H9 (cell line): ENCODE measurements around the gene ZNF474. TPM values are rescaled to one million over a fixed set of nuclear protein-coding genes. Genes with fewer than 3 reads are reported as not detected.

Source experiments
- DNase-seq: peaks from one replicate; pipeline ENCODE4 v3.0.0-alpha.2; 2017
- H2AFZ ChIP-seq: one replicate; pipeline ENCODE4 v1.6.1; 2013; ENCODE audit warnings: mild to moderate bottlenecking, low read length, control low read depth, moderate library complexity
- H2AK5ac ChIP-seq: 2 replicates; pipeline ENCODE4 v1.6.1; 2013; ENCODE audit warnings: low read length, control low read depth, mixed read lengths; ENCODE audit not compliant: insufficient read length
- H2BK120ac ChIP-seq: one replicate; pipeline ENCODE4 v1.6.1; 2013; ENCODE audit warnings: low read depth, mild to moderate bottlenecking, low read length, control low read depth, inconsistent platforms; ENCODE audit not compliant: poor library complexity, severe bottlenecking
- H2BK12ac ChIP-seq: 2 replicates; pipeline ENCODE4 v1.6.1; 2013; ENCODE audit warnings: low read length, control low read depth, mixed read lengths, low read depth; ENCODE audit not compliant: insufficient read length
- H2BK15ac ChIP-seq: 2 replicates; pipeline ENCODE4 v1.6.1; 2013; ENCODE audit warnings: low read depth, low read length, control low read depth
- H2BK20ac ChIP-seq: one replicate; pipeline ENCODE4 v1.6.1; 2013; ENCODE audit warnings: low read depth, mild to moderate bottlenecking, low read length, control low read depth, inconsistent platforms; ENCODE audit not compliant: poor library complexity, severe bottlenecking
- H2BK5ac ChIP-seq: 2 replicates; pipeline ENCODE4 v1.6.1; 2013; ENCODE audit warnings: low read length, control low read depth, mixed read lengths; ENCODE audit not compliant: insufficient read length
- H3K14ac ChIP-seq: 2 replicates; pipeline ENCODE4 v1.6.1; 2013; ENCODE audit warnings: low read length, control low read depth; ENCODE audit not compliant: insufficient read depth
- H3K18ac ChIP-seq: 2 replicates; pipeline ENCODE4 v1.6.1; 2013; ENCODE audit warnings: low read depth, mild to moderate bottlenecking, mixed read lengths, low read length, control low read depth; ENCODE audit not compliant: insufficient read length
- H3K23ac ChIP-seq: 2 replicates; pipeline ENCODE4 v1.6.1; 2013; ENCODE audit warnings: low read length, control low read depth, mixed read lengths, low read depth; ENCODE audit not compliant: insufficient read length
- H3K23me2 ChIP-seq: 2 replicates; pipeline ENCODE4 v1.6.1; 2013; ENCODE audit warnings: low read depth, mild to moderate bottlenecking, mixed read lengths, low read length, control low read depth; ENCODE audit not compliant: insufficient read length, poor library complexity, severe bottlenecking
- H3K27ac ChIP-seq: 2 replicates; pipeline ENCODE4 v1.5.1; 2013; ENCODE audit warnings: low read length, control low read depth, mixed read lengths, low read depth; ENCODE audit not compliant: insufficient read length
- H3K27me3 ChIP-seq: 2 replicates; pipeline ENCODE4 v1.6.1; 2013; ENCODE audit warnings: low read length, control low read depth, inconsistent platforms; ENCODE audit not compliant: insufficient read depth
- H3K4ac ChIP-seq: 2 replicates; pipeline ENCODE4 v1.6.1; 2013; ENCODE audit warnings: low read depth, mild to moderate bottlenecking, control low read depth, inconsistent platforms, low read length, moderate library complexity
- H3K4me1 ChIP-seq: 2 replicates; pipeline ENCODE4 v1.6.1; 2013; ENCODE audit warnings: low read length, control low read depth, inconsistent platforms; ENCODE audit not compliant: insufficient read depth
- H3K4me2 ChIP-seq: 2 replicates; pipeline ENCODE4 v1.6.1; 2013; ENCODE audit warnings: low read length, control low read depth, mixed read lengths; ENCODE audit not compliant: insufficient read length, insufficient read depth
- H3K56ac ChIP-seq: 2 replicates; pipeline ENCODE4 v1.6.1; 2013; ENCODE audit warnings: low read depth, mild to moderate bottlenecking, mixed read lengths, low read length, control low read depth; ENCODE audit not compliant: insufficient read length
- H3K79me1 ChIP-seq: 2 replicates; pipeline ENCODE4 v1.6.1; 2013; ENCODE audit warnings: low read depth, mild to moderate bottlenecking, moderate library complexity, low read length, control low read depth, inconsistent platforms; ENCODE audit not compliant: insufficient read depth, poor library complexity, severe bottlenecking
- H3K79me2 ChIP-seq: 2 replicates; pipeline ENCODE4 v1.6.1; 2013; ENCODE audit warnings: low read length, control low read depth, inconsistent platforms; ENCODE audit not compliant: insufficient read depth
- H3K9ac ChIP-seq: 2 replicates; pipeline ENCODE4 v1.6.1; 2013; ENCODE audit warnings: low read length, control low read depth, mixed read lengths; ENCODE audit not compliant: insufficient read length; ENCODE audit errors: extremely low read depth
- H3K9me3 ChIP-seq: one replicate; pipeline ENCODE4 v1.6.1; 2013; ENCODE audit warnings: low read depth, low read length, inconsistent platforms; ENCODE audit not compliant: control insufficient read depth
- H3T11ph ChIP-seq: one replicate; pipeline ENCODE4 v1.6.1; 2013; ENCODE audit warnings: mild to moderate bottlenecking, low read length, control low read depth, inconsistent platforms
- H4K20me1 ChIP-seq: one replicate; pipeline ENCODE4 v1.6.1; 2013; ENCODE audit not compliant: control insufficient read depth, insufficient read length, insufficient read depth
- H4K5ac ChIP-seq: 2 replicates; pipeline ENCODE4 v1.6.1; 2013; ENCODE audit warnings: low read depth, mild to moderate bottlenecking, mixed read lengths, low read length, control low read depth; ENCODE audit not compliant: insufficient read length
- H4K8ac ChIP-seq: replicated peaks from 2 replicates; pipeline ENCODE4 v1.6.1; 2013; ENCODE audit warnings: low read length, control low read depth, mixed read lengths, low read depth; ENCODE audit not compliant: insufficient read length
- H4K91ac ChIP-seq: 2 replicates; pipeline ENCODE4 v1.6.1; 2013; ENCODE audit warnings: low read depth, mild to moderate bottlenecking, moderate library complexity, mixed read lengths, low read length, control low read depth; ENCODE audit not compliant: insufficient read length
- H3K27ac Mint-ChIP-seq, 3 experiments: 2 replicates in 2 of 3; 3 replicates in 1 of 3; pipeline ENCODE4 v1.8.0; 2020 to 2021; ENCODE audit warnings: mixed read lengths in 3 of 3, mild to moderate bottlenecking in 1 of 3, moderate library complexity in 1 of 3
- H3K27me3 Mint-ChIP-seq: 2 replicates; pipeline ENCODE4 v1.8.0; 2021; ENCODE audit warnings: low read depth, mild to moderate bottlenecking, moderate library complexity, mixed read lengths
- H3K36me3 Mint-ChIP-seq, 3 experiments: 2 replicates in 2 of 3; 3 replicates in 1 of 3; pipeline ENCODE4 v1.8.0; 2020 to 2021; ENCODE audit warnings: low read depth in 3 of 3, mixed read lengths in 3 of 3; ENCODE audit not compliant: insufficient read depth in 1 of 3
- H3K4me1 Mint-ChIP-seq, 2 experiments: 2 replicates each; pipeline ENCODE4 v1.8.0; 2020; ENCODE audit warnings: mixed read lengths in 2 of 2
- H3K4me3 Mint-ChIP-seq, 2 experiments: 2 replicates in 1 of 2; 3 replicates in 1 of 2; pipeline ENCODE4 v1.8.0; 2020 to 2021; ENCODE audit warnings: mild to moderate bottlenecking in 2 of 2, mixed read lengths in 2 of 2, moderate library complexity in 1 of 2
- H3K9me3 Mint-ChIP-seq, 2 experiments: 2 replicates in 1 of 2; 3 replicates in 1 of 2; pipeline ENCODE4 v1.8.0; 2020; ENCODE audit warnings: mild to moderate bottlenecking in 2 of 2, mixed read lengths in 2 of 2, moderate library complexity in 1 of 2
- CTCF ChIP-seq: fragments of 200-600 bp; sonication (generic); conservative IDR thresholded peaks from 3 replicates; pipeline ENCODE4 v1.8.0; 2021; ENCODE audit warnings: antibody characterized with exemption, mild to moderate bottlenecking
- WGBS: extraction: QIAGEN DNeasy Blood & Tissue Kit; methylation state at CpG from one replicate; pipeline ENCODE4 v1.1.7; 2013; ENCODE audit warnings: missing lambda C conversion rate, low lambda C conversion rate, mixed read lengths; ENCODE audit not compliant: insufficient read length; ENCODE audit errors: extremely low coverage; 5-methylcytosine and 5-hydroxymethylcytosine counted together
- total RNA-seq: library from RNA; stranded (reverse); gene quantifications from 2 replicates; pipeline ENCODE4 v1.2.1, GENCODE V29; 2021

ZNF474 gene
- total RNA-seq, 1 experiment from 2014 or later, result not detected

GRCh38 chr5:122083535-122083934 is 45.8 kb upstream of the ZNF474 start:
- H3K23ac ChIP-seq, result no peak overlapping the region
- H3K4me3 Mint-ChIP-seq, result no peak overlapping the region

More at GRCh38 chr5:122083535-122083934, 45.8 kb upstream of the ZNF474 start:
- no peak for DNase-seq
- H3K9me3 Mint-ChIP-seq, result no peaks in the 10 kb centered on the region
- Histone ChIP-seq H4K8ac (no peak overlapping the region), H2BK20ac (no peak overlapping the region), H3K56ac (no peak overlapping the region), H3K9me3 (no peaks in the 10 kb centered on the region), H3K27me3 (0 out of 2 replicates have a peak, but pooled peaks cover 4% of the 10 kb centered on the region), H2BK5ac (no peak overlapping the region), H2BK120ac (no peak overlapping the region), H4K91ac (no peak overlapping the region), H2BK15ac (no peak overlapping the region), H3K14ac (no peak overlapping the region), H3K9ac (no peak overlapping the region), H2AK5ac (no peak overlapping the region), H3K27ac (no peak overlapping the region), H2AFZ (no peak overlapping the region), H2BK12ac (no peak overlapping the region), H3K79me1 (no peaks in the 10 kb centered on the region), H3K23me2 (no peaks in the 10 kb centered on the region), H3K4ac (no peak overlapping the region), H4K20me1 (no peaks in the 10 kb centered on the region), H4K5ac (no peak overlapping the region), H3K4me2 (no peak overlapping the region), H3K18ac (no peak overlapping the region), H3K4me1 (no peaks in the 10 kb centered on the region), H3T11ph (no peak overlapping the region), H3K79me2 (no peaks in the 10 kb centered on the region)
- no CpG with 5 or more reads among the region's 1 CpG for WGBS
- no peak overlapping the region for H3K27ac Mint-ChIP-seq
- TF ChIP-seq CTCF, result no peak
- H3K36me3 Mint-ChIP-seq, result no peaks in the 10 kb centered on the region; a peak in 1 of 7 replicates
- peaks cover 13% of the 10 kb centered on the region in 2 experiments for H3K4me1 Mint-ChIP-seq
- peaks cover 21% of the 10 kb centered on the region for H3K27me3 Mint-ChIP-seq
